SH-SY5Y (cell line): ENCODE measurements around the gene ADAD1.

ENCODE experiments used
- GATA2 ChIP-seq: IDR thresholded peaks from 2 replicates; pipeline ENCODE4 v1.6.1; 2011; ENCODE audit warnings: mild to moderate bottlenecking, low read depth, low read length
- GATA3 ChIP-seq: IDR thresholded peaks from 2 replicates; pipeline ENCODE4 v1.6.1; 2011; ENCODE audit warnings: low read depth, mild to moderate bottlenecking, low read length, moderate library complexity

DNA sequence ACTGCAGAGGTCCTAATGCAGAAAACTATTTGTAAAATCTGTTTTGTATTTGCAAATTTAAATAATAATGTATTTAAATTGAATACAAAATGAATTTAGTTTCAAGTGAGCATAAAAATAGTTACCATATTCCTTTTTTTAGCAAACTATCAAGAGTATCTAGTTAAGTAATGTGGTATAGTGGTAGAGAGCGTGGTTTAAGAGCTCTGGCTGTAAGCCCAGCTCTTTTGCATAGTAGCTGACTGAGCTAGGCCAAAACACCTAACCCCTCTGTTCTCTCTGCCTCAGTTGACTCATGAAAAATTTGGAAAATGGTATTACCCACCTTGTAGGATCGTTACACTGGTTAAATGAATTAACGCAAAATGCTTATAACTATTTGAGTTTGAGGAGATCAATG lies 18.1 kb upstream of the ADAD1 start:
- TF ChIP-seq GATA2 (no peak), GATA3 (no peak)
